Adipose tissue (tissue), 3 donors: ENCODE measurements around the gene USP25. TPM values are rescaled to one million over a fixed set of nuclear protein-coding genes. Genes with fewer than 3 reads are reported as not detected.

Experiments
- H3K27ac ChIP-seq: one replicate; pipeline ENCODE4 v1.5.1; 2013; ENCODE audit warnings: low read depth, low read length
- WGBS, 3 donors: extraction: QIAGEN DNeasy Blood & Tissue Kit; methylation state at CpG; one replicate each; pipeline ENCODE4 v1.1.7; 2013; 5-methylcytosine and 5-hydroxymethylcytosine counted together
- polyA plus RNA-seq, 3 donors: library from polyadenylated mRNA; stranded (reverse); fragments of 200-250 nt; gene quantifications; one replicate each; pipeline ENCODE4 v1.2.3, GENCODE V29; 2013
- donor health status: healthy with polysubstance abuse.
- donor health status: Bipolar disorder and iron deficiency.
- donor health status: healthy.

The USP25 gene
- polyA plus RNA-seq, 3 donors = 7.8 to 18.6 (median 15.4) TPM

DNA sequence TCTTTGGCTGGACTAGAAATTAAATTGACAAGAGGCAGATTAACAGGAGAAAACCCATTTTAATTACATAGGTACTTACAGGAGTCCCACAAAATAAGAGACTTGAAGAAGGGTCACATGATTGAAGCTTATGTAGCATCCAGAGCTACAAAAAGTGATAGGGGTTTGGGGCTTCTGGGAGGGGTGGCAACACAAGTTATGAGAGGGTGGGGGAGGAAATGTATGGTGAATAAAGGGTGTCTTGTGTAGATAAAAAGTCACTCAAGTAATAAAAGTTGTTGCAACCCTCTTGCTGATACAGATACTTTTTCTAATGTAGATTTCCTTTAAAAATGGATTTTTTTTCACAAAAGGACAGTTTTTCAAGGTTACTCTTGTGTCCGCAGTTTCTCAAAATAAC lies 24.0 kb downstream of the USP25 start:
- WGBS, 3 donors = 96 to 100% (median 96%) methylated on average over 1 of the region's 1 CpG
- no peak overlapping the region for H3K27ac ChIP-seq

DNA sequence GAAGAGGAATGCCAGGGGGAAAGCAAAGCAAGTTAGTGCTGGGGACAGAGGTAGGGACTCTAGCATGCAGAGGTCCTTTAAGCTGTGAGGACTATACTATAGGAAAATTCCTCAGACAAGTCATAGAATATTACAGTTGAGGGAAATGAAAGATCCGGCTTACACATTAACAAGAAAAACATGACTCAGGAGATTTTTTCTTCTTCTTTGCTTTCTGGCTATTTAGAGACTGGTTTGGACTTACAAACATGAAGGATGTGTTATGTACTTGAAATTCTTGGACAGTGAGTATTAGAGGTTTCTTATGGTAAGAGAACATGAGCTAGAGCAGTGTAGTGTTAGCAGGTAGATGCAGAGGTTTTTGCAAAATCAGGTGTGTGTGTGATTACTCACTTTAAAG lies 24.9 kb downstream of the USP25 start:
- WGBS, 3 donors = 11 to 15% (median 15%) methylated on average over 1 of the region's 1 CpG
- H3K27ac ChIP-seq = no peak overlapping the region

DNA sequence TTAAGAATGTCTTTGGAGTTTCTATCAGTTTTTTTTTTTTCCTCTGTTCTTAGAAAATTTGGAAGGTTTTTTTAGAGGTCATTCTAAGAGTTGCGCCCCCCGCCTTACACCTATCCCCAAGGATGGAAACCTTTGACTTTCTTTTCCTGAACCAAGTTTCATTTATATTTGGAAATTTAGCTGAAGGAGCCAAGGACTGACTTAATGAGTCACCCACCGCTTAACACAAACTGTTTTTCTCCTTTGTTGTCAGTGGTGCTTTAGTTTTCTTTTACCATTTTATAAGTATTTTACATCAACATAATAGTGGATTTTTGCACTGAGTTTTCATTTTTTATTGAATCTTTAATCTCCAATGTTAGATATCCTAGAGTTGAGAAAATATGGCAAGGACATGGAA lies 25.3 kb downstream of the USP25 start:
- 77 to 99% (median 80%) methylated on average over 3 of the region's 3 CpGs for WGBS, 3 donors
- H3K27ac ChIP-seq = no peak overlapping the region

DNA sequence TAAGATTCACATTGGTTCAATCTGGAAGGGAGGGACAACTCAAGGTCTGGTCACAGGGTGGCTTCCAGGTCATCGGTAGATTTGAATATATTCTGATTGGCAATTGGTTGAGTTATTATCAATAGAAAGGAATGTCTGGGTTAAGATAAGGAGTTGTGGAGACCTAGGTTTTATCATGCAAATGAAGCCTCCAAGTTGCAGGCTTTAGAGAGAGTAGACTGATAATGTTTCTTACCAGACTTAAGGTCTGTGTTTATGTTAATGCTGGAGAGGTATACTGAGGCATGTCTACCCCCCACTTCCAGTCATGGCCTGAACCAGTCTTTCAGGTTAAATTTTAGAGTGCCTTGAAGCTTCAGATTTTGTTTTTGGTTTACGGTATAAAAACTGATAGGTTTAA lies 29.7 kb downstream of the USP25 start:
- no peak overlapping the region for H3K27ac ChIP-seq
- WGBS, 3 donors = 76 to 95% (median 94%) methylated on average over 2 of the region's 2 CpGs

DNA sequence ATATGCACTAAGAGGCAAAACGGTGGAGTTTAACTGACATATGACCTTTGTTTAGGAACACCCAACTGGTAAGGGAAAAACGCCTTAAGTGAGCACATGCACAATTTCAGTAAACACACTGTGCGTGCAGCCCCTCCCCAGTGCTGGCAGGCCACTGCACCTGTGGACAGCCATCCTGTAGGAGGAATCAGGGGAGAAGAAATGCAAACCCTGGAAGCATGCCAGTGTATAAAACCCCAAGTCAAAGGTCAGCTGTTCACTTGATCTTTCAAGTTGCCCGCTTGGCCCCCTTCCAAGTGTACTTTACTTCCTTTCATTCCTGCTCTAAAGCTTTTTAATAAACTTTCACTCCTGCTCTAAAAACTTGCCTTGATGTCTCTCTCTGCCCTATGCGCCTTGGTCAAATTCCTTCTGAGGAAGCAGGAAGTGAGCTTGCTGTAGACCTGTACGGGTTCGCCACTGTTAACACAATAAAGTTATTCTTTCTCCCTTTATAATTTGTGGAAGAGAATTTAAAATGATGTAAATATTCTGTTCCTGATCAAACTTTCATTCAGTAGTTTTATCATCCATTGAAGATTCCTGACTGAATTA lies 31.8 kb downstream of the USP25 start:
- 64 to 88% (median 83%) methylated on average over 7 of the region's 7 CpGs for WGBS, 3 donors
- no peak overlapping the region for H3K27ac ChIP-seq

DNA sequence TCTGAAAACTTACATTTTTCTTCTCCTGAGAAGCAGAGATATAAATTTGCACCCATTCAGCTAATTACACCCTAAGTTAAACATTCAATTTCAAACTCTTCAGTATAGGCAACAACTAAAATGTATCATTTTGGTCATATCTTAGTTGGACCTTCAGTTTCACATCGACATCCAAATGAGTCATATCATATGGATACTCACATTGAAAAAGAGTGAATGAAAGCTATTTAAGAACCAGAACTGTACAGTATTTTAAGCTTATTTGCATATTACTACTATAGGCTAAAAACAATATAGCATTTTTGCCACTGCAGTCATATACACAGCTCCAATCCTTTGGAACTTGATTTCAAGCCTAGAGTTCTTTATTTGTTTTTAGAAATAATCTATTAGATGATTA lies 33.6 kb downstream of the USP25 start:
- no peak overlapping the region for H3K27ac ChIP-seq
- 84 to 95% (median 92%) methylated on average over 1 of the region's 1 CpG for WGBS, 3 donors

DNA sequence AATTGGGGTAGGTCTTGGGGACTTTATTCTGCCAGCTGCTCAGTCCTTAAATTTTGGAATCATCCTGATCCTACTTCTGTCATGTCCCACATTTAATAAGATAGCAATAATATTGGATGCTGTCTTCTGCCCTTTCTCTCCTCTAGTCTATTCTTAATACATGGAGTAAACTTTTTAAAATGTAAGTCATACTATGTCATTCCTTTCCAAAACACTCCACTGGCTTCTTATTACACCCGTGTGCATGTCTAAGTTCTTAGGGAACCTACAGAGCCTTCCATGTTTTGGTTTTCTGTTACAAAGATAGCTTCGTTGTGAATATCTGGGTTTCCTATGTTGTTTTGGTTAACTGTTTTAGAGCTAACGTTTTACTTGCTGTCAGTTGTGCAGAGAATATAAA lies 35.1 kb downstream of the USP25 start:
- WGBS, 3 donors = 58 to 72% (median 66%) methylated on average over 3 of the region's 3 CpGs
- no peak overlapping the region for H3K27ac ChIP-seq

DNA sequence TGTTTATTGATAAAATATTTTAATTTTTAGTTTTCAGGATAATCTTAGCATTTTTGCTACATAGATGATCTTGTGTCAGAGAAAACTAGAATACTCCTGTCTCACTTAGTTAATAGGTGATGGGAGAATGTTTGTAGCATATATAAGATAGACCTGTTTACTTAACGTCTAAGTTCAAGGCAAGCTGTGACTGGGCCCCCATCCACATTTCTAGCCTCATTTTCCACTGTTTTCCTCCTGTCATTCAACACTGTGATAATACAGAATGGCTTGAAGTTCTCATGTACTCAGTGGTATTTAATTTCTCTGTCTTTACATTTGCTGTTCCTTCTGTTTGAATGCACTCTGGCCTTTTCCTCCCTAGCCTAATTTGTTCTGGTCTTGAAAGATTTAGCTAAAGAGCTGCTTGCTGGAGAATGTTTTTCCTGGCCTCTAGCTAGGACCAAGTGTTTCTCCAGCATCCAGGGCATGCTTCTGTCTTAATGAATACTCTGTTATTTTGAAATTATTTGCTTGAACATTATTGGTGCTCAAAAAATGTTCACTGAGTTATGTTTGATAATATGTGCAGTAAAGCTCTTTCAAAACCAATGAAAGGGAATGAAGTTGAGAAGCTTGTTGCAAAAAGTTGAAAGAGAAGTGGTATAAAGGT lies 37.3 kb downstream of the USP25 start:
- 20 to 75% (median 63%) methylated on average over 1 of the region's 1 CpG for WGBS, 3 donors

DNA sequence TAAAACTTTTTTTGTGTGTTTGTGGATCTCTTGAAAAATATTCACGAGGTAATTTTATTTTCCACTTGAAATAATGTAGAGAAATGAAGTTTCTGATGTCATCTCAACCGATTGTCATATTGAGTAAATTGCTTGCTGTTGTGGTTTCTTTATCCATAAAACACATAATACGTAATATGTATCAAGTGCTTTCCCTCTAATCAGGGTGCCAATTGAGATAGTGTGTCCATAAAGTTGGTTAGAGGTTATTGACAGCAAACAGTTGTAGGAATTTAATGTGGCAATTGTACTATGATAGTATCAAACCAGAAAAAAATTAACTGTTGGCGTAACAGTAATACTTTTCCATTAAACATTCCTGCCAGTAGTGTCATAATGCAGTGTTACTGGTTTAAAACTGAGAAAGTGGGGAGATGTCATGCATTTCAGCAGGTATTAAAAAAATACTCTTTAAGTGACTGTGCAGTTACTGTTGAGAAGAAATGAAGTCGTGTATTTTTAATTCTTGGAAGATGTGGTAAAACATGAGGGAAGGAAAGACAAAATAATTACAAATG lies 38.3 kb downstream of the USP25 start:
- 64 to 84% (median 76%) methylated on average over 5 of the region's 5 CpGs for WGBS, 3 donors
- H3K27ac ChIP-seq = no peak overlapping the region

More for the DNA sequence above, 37.3 kb downstream of the USP25 start:
- no peak overlapping the region for H3K27ac ChIP-seq

DNA sequence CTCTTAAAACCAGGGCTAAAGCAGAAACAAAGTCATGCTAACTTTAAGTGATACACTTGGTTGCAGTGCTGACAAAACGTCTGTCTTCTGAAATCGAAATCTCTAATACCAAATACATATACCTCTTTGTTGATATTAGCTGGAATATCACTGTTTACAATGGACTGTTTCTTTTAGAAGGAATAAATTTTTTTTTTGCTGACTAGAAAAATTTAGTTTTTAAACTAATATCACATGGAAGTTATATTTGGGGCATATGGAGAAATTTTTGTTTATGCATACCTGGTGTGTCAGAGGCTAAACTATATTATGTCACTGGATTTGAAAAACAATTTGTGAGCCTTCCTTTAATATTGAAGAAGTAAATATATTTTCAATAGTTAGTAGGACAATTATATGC lies 39.1 kb downstream of the USP25 start:
- WGBS, 3 donors = 47 to 91% (median 86%) methylated on average over 2 of the region's 2 CpGs
- H3K27ac ChIP-seq = no peak overlapping the region

DNA sequence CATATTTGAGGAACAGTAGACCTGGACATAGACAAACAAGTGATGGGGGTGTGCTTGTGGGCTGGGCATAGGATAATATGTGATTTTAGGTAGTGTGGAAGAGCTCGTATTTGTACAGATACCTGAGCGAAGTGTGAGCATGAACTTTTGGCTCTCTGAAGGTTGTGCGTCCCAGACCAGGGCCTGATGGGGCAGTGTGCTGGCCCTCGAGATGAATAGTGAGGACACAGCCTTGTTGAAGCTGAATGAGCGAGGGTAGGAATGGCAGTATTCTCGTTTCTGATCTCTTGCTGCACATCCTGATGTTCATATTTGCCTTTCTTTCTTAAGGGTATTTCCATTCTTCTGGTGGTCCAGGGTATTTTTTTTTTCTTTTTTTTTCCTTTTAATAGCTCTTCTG lies 41.5 kb downstream of the USP25 start:
- 95 to 99% (median 97%) methylated on average over 6 of the region's 6 CpGs for WGBS, 3 donors
- H3K27ac ChIP-seq = no peak overlapping the region

DNA sequence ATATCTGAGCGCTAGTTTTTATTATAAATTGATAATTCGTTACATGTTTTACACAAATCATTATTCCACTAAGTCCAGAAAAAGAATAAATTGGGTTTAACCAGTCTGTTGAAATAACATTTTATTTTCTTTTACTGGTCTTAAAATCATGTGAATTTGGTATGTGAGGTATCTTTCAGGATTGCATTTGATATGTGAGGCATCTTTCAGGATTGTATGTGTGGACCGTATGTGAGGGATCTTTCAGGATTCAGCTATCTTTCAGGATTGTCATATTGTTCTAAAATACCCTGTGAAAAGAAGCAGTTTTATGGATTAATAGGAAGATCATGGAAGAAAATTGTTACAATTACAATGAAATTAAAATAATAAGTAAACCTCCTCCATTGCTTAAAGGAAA lies 42.9 kb downstream of the USP25 start:
- WGBS, 3 donors = 68 to 98% (median 76%) methylated on average over 3 of the region's 3 CpGs
- no peak overlapping the region for H3K27ac ChIP-seq

DNA sequence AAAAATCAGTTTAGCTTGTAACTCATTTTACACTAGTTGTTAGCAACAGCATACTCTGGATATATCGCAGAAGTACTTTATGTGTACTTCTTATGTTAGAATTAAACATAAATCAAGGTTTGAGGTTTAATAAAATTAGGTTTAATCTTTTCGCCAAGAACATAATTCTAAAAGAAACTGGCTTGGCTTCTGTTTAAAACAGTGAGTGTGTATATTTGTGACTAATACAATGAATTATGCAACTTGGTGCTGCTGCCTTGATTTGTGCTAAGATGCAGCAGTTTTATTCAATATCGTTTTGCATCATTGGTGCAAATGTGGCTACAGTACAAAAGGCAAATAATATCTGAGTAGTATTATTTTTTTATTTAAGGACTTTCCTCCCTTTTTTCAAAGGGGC lies 44.8 kb downstream of the USP25 start:
- H3K27ac ChIP-seq = no peak overlapping the region
- WGBS, 3 donors = 63 to 78% (median 76%) methylated on average over 3 of the region's 3 CpGs

DNA sequence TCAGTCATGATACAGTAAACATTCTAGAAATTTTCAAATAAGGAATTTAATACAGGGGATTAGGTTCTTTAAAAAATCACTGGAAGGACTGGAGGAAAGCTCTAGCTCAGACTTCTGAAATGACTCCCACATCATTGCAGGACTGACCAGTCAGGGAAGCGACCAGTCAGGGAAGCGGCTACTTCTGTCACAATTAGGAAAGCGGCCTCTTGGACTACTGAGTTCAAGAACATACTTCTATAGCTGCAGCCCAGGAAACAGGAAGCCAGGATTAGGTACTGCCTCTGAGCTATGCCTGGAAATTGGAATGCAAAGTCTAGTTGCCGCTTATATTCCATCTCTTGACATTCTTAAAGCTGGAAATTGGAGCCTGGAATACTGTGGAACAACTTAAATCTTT lies 45.5 kb downstream of the USP25 start:
- 91 to 99% (median 93%) methylated on average over 4 of the region's 4 CpGs for WGBS, 3 donors

DNA sequence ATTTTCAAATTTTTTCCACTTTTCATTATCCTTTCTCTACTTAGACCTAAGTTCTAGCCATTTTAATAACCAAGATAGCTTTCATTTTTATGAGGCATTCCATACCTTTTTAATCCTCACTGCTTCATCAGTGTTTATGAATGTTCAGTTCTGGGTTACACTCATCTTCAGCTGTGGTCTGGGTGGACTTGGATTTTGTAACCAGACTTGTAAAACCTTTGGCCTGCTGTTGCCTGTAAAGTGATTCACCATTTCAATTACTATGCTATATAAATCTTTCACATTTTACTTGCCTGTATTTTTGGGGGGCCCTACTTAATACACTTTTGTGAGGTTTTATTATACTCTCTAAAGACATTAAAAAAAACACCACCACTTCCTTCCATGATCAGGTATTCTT lies 46.2 kb downstream of the USP25 start:
- no peak overlapping the region for H3K27ac ChIP-seq

More for the DNA sequence above, 45.5 kb downstream of the USP25 start:
- no peak overlapping the region for H3K27ac ChIP-seq

DNA sequence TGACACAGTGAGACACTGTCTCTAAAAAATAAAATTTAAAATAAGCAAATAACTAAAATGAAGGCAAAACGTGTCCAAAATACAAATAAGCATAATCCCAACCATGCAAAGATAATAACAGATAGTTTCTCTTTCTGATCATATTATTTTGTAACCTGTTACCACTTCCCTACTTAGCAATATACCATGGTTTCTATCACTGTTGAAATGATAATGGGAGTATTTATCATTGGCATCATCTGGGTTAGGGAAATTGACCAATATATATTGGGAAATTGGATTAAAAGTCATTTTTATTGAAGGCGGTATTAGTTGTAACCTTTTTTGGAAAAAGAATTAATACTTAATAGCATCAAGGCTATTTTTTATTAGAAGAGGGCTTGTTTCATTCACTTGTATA lies 47.0 kb downstream of the USP25 start:
- no peak overlapping the region for H3K27ac ChIP-seq
- 57 to 94% (median 70%) methylated on average over 2 of the region's 2 CpGs for WGBS, 3 donors

DNA sequence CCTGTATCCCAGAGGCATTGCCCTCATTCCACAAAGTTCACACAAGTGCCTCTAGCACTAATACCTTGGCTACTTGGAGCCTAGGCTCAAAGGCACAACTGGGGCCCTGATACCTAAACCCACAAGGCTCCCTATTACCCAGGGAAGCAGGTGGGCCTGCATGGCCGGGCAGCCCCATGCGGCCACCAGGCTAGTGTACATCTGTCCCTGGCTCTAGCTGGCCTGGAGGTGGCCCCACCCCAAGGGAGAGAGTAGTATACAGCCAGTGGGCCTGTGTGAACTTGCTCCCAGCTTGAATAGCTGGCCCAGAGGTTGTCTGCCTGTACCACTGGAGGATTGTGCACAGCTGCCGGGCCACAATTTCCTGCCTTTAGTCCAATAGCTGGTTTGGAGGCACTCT lies 52.2 kb downstream of the USP25 start:
- WGBS, 3 donors = 94 to 98% (median 97%) methylated on average over 3 of the region's 3 CpGs
- no peak overlapping the region for H3K27ac ChIP-seq

DNA sequence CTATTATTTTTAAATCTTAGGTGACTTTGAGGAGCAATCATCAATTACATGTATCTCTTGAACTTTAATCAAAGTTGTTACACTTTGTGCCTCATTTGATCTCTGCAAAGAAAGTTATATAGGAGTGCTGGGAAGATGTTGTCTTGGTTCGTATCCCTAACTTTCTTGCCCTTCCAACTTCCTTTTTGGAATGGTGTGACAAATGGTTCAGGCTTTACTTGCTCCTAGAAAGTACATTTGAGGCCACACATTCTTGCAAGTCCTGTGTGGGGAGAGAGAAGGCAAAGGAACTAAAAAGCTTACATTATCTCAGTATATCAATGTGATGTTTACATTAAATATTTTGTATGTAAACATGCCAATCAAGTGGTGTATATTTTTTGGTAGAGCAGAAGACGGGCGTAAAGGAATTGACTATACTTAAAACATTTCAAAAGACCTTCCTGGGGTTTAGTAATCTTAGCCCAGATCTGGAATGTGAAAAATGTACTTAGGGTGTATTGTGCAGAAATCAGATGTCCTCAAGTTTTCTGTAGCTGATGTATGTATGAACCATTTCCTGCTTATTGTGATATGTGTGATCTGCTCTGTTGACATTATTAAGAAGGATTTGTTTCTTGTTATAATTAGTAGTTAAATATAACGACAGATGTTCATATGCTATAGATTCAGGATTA lies 59.2 kb downstream of the USP25 start:
- WGBS, 3 donors = 70 to 81% (median 77%) methylated on average over 4 of the region's 4 CpGs
- no peak overlapping the region for H3K27ac ChIP-seq

DNA sequence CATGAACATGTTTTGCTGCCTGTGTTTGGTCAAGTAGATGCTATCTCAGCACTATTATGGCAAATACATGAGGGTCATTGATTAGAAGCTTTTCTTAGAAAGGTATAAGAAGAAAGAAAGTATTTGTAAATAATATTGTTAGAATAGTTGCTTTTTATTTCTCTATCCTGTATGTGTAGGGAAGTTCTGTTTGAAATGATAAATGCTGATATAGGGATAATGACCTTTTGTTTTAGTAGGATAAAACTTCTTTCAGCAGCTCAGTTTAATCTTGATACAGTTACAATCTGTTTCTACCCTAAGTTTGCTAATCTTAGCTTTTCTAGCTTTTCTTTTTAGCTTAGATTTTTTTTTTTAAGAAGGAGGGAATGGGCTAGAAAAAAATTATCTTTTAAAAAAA lies 63.3 kb downstream of the USP25 start:
- no peak overlapping the region for H3K27ac ChIP-seq
